ENCODE measurements around the gene STAT5B. TPM values are rescaled to one million over a fixed set of nuclear protein-coding genes. Genes with fewer than 3 reads are reported as not detected.

STAT5B gene
- total and polyA plus RNA-seq, 9 of the 15 experiments (the other 6 are each of a cell fraction or from before 2014, with no cell fraction given): 20.8 to 176 (median 92.4) TPM

DNA sequence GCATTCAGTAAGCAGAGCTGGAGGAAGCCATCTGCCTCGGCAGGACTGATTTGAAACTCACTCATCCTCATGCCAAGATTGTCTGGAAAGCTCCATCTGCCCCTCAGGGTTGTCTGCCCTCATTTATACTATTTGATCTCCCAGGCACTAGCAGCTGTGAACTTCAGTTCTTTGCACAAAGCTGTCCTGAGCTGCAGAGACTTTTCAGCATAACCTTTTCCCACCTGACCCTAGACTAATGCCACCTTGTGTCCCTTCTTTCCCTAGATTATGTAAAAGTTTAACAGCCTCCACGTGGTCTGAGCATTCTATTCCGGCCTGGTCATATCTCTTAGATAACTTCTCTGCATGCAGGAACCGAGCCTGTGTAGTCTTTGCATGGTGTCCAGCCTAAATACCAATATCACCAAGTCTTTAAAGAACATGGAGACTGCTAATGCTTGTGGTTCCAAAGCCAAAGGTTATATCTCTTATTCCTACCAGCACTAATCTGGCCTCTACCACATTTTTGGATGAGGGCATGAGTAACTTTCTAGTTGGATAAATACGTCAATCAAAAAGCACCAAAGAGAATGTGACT lies 41.2 kb upstream of the STAT5B start (continued):
- TF ChIP-seq ZNF274 (IDR thresholded peaks at IDR 0.05; ENCODE audit: borderline replicate concordance, low read depth, low read length) (no peak), ZNF717 (CRISPR knock-in tag; IDR thresholded peaks at IDR 0.05) (0 out of 2 replicates have a peak, but pooled peaks have one; percentile 47), HDAC3 (IDR thresholded peaks at IDR 0.05; ENCODE audit: borderline replicate concordance, partially characterized antibody) (peak; percentile 71), ZSCAN32 (CRISPR knock-in tag; IDR thresholded peaks at IDR 0.05) (no peak), CCAR2 (IDR thresholded peaks at IDR 0.05; ENCODE audit: low read depth, low read length) (no peak), ZNF263 (CRISPR knock-in tag; IDR thresholded peaks at IDR 0.05; ENCODE audit: borderline replicate concordance) (no peak), IRF2 (CRISPR knock-in tag; IDR thresholded peaks at IDR 0.05) (no peak), ARHGAP35 (IDR thresholded peaks at IDR 0.05; ENCODE audit: partially characterized antibody) (no peak), RCOR1 (IDR thresholded peaks at IDR 0.05; ENCODE audit: borderline replicate concordance in 1 of 2, low read depth in 2 of 2, low read length in 2 of 2) (no peak), PHF8 (IDR thresholded peaks at IDR 0.05; ENCODE audit: borderline replicate concordance, low read length) (no peak), ZNF695 (CRISPR knock-in tag; IDR thresholded peaks at IDR 0.05) (no peak), TGIF2 (CRISPR knock-in tag; IDR thresholded peaks at IDR 0.05) (no peak), ZNF668 (CRISPR knock-in tag; IDR thresholded peaks at IDR 0.05) (no peak), NFE2L1 (tag; IDR thresholded peaks at IDR 0.05; ENCODE audit: borderline replicate concordance, low read depth) (no peak), HOXB6 (CRISPR knock-in tag; IDR thresholded peaks at IDR 0.05; ENCODE audit: borderline replicate concordance) (no peak), TCFL5 (CRISPR knock-in tag; conservative IDR thresholded peaks at IDR 0.05) (no peak), FUS (optimal IDR thresholded peaks at IDR 0.05; ENCODE audit: low read depth, low read length) (no peak), STAG1 (CRISPR knock-in tag; IDR thresholded peaks at IDR 0.05; ENCODE audit: borderline replicate concordance) (no peak), NCOA6 (IDR thresholded peaks at IDR 0.05) (no peak), ASH1L (IDR thresholded peaks at IDR 0.05; ENCODE audit: borderline replicate concordance, low read depth, partially characterized antibody) (no peak)
- TF ChIP-seq, protein P1, sequence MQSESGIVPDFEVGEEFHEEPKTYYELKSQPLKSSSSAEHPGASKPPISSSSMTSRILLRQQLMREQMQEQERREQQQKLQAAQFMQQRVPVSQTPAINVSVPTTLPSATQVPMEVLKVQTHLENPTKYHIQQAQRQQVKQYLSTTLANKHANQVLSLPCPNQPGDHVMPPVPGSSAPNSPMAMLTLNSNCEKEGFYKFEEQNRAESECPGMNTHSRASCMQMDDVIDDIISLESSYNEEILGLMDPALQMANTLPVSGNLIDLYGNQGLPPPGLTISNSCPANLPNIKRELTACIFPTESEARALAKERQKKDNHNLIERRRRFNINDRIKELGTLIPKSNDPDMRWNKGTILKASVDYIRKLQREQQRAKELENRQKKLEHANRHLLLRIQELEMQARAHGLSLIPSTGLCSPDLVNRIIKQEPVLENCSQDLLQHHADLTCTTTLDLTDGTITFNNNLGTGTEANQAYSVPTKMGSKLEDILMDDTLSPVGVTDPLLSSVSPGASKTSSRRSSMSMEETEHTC (IDR thresholded peaks at IDR 0.05): no peak
- TF ChIP-seq, protein P2, sequence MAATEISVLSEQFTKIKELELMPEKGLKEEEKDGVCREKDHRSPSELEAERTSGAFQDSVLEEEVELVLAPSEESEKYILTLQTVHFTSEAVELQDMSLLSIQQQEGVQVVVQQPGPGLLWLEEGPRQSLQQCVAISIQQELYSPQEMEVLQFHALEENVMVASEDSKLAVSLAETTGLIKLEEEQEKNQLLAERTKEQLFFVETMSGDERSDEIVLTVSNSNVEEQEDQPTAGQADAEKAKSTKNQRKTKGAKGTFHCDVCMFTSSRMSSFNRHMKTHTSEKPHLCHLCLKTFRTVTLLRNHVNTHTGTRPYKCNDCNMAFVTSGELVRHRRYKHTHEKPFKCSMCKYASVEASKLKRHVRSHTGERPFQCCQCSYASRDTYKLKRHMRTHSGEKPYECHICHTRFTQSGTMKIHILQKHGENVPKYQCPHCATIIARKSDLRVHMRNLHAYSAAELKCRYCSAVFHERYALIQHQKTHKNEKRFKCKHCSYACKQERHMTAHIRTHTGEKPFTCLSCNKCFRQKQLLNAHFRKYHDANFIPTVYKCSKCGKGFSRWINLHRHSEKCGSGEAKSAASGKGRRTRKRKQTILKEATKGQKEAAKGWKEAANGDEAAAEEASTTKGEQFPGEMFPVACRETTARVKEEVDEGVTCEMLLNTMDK (IDR thresholded peaks at IDR 0.05; ENCODE audit: borderline replicate concordance, insufficient read depth, low read depth, low read length, poor library complexity, severe bottlenecking): no peak
- TF ChIP-seq, protein P3, sequence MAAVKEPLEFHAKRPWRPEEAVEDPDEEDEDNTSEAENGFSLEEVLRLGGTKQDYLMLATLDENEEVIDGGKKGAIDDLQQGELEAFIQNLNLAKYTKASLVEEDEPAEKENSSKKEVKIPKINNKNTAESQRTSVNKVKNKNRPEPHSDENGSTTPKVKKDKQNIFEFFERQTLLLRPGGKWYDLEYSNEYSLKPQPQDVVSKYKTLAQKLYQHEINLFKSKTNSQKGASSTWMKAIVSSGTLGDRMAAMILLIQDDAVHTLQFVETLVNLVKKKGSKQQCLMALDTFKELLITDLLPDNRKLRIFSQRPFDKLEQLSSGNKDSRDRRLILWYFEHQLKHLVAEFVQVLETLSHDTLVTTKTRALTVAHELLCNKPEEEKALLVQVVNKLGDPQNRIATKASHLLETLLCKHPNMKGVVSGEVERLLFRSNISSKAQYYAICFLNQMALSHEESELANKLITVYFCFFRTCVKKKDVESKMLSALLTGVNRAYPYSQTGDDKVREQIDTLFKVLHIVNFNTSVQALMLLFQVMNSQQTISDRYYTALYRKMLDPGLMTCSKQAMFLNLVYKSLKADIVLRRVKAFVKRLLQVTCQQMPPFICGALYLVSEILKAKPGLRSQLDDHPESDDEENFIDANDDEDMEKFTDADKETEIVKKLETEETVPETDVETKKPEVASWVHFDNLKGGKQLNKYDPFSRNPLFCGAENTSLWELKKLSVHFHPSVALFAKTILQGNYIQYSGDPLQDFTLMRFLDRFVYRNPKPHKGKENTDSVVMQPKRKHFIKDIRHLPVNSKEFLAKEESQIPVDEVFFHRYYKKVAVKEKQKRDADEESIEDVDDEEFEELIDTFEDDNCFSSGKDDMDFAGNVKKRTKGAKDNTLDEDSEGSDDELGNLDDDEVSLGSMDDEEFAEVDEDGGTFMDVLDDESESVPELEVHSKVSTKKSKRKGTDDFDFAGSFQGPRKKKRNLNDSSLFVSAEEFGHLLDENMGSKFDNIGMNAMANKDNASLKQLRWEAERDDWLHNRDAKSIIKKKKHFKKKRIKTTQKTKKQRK (IDR thresholded peaks at IDR 0.05; ENCODE audit: borderline replicate concordance, low read depth, low read length): no peak

Data from K562 (cell line).